Measurements from ENCODE around the gene MAPK14. TPM values are rescaled to one million over a fixed set of nuclear protein-coding genes. Genes with fewer than 3 reads are reported as not detected.

Gene MAPK14
- total and polyA plus RNA-seq, 8 donors, result 52.9 to 84.1 (median 68.3) TPM

GRCh38 chr6:36095497-36096391 is 68.1 kb downstream of the MAPK14 start:
- intact Hi-C loops (cut with DNase I), result loop anchor here in 1 of 2 donors (5.0 kb wide), 1 partner anchor 68 kb away; the partner anchor contains the start of gene MAPK14
- ATAC-seq, result no peak
- no peak overlapping the region for H3K27ac ChIP-seq

DNA sequence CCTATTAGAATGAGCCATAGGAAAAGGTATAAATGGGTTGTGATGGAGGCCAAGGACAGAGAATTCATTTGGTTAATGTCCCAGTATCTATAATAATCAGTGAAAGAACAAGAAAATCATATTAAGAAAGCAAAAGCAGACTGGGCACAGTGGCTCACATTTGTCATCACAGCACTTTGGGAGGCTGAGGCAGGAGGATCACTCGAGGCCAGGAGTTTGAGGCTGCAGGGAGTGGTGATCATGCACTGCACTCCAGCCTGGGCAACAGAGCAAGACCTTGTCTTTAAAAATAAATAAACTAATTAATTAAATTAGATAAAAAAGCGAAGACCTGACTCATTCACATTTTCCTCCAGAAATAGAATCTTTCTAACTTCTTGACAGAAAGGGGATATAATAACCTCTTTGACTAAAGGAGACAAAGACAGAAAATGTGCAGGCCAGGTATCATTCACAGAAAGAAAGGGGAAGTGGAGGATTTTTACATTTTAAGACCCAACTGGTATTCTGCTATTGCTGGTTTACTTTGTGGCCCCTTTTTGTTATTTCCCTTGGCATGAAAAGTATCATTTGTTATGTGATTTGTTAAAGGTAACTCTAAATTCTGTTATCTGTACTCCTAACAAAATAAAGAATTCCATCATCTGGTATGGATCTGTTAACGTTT is 70.8 kb downstream of the MAPK14 start:
- H3K36me3 ChIP-seq, result peaks cover 0 to 47% of the 10 kb centered on the region in 2 donors
- H3K9me3 ChIP-seq, result no peaks in the 10 kb centered on the region
- no peak for ATAC-seq
- DNase-seq, result no peak
- no peak overlapping the region for H3K4me3 ChIP-seq
- peak overlapping the region in 1 of 2 donors; percentile 18 for H3K27ac ChIP-seq
- TF ChIP-seq, protein P1, sequence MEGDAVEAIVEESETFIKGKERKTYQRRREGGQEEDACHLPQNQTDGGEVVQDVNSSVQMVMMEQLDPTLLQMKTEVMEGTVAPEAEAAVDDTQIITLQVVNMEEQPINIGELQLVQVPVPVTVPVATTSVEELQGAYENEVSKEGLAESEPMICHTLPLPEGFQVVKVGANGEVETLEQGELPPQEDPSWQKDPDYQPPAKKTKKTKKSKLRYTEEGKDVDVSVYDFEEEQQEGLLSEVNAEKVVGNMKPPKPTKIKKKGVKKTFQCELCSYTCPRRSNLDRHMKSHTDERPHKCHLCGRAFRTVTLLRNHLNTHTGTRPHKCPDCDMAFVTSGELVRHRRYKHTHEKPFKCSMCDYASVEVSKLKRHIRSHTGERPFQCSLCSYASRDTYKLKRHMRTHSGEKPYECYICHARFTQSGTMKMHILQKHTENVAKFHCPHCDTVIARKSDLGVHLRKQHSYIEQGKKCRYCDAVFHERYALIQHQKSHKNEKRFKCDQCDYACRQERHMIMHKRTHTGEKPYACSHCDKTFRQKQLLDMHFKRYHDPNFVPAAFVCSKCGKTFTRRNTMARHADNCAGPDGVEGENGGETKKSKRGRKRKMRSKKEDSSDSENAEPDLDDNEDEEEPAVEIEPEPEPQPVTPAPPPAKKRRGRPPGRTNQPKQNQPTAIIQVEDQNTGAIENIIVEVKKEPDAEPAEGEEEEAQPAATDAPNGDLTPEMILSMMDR (IDR thresholded peaks at IDR 0.05), result no peak
- intact Hi-C loops (cut with DNase I), result loop anchor here in 1 of 2 donors (5.0 kb wide), 1 partner anchor 71 kb away; the partner anchor contains the start of gene MAPK14
- H3K4me1 ChIP-seq, result peaks cover 0 to 19% of the 10 kb centered on the region in 2 donors
- no peaks in the 10 kb centered on the region for H3K27me3 ChIP-seq

More at GRCh38 chr6:36095497-36096391, 68.1 kb downstream of the MAPK14 start:
- Histone ChIP-seq H3K9me3 (no peaks in the 10 kb centered on the region), H3K27me3 (no peaks in the 10 kb centered on the region), H3K36me3 (peaks cover 0 to 50% of the 10 kb centered on the region in 2 donors), H3K4me1 (peaks cover 0 to 19% of the 10 kb centered on the region in 2 donors), H3K4me3 (no peak overlapping the region)
- DNase-seq, result no peak
- TF ChIP-seq, protein P1 (IDR thresholded peaks at IDR 0.05), result peak; percentile 6 to 53

DNA sequence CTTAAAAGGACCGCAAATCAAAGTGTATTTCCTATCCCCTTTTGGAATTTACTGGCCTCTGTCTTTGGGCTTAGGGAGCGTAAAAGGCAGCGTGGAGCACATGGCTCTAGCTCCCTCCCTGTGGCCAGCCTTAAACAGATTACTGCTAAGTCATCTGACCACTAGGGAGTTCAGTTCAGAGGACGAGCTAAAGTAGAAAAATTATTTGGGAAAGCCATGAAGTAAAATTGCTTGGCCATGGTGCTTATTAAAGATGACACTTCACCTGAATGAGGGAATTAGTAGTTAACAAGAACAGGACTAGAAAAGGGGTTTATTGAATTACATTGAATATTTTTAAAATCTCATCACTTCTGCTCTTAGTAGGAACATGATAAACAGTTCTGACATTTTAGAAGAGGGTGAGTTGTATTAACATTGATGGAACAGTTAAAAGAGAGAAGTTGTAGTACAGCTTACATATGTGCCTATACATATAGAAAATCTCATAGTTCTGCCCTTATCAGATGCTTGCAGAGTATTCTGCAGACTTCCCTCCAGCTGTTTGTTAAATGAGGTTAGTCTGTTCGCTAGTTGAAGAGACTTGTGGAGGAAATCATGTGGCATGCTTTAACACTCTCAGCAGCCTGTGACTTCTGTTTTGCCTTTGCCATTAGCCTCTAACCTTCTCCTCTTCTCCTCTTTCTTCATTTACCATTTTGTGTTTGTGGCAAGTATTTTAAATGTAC is 71.5 kb downstream of the MAPK14 start:
- ATAC-seq (no peak), DNase-seq (no peak)
- intact Hi-C loops (cut with DNase I), result loop anchor here in 1 of 2 donors (5.0 kb wide), 1 partner anchor 72 kb away; the partner anchor contains the start of gene MAPK14
- Histone ChIP-seq H3K4me3 (no peak overlapping the region), H3K27me3 (no peaks in the 10 kb centered on the region), H3K9me3 (no peaks in the 10 kb centered on the region), H3K36me3 (peaks cover 0 to 54% of the 10 kb centered on the region in 2 donors), H3K4me1 (peaks cover 0 to 19% of the 10 kb centered on the region in 2 donors), H3K27ac (peak overlapping the region in 1 of 2 donors; percentile 18)
- TF ChIP-seq, protein P1 (IDR thresholded peaks at IDR 0.05), result no peak

DNA sequence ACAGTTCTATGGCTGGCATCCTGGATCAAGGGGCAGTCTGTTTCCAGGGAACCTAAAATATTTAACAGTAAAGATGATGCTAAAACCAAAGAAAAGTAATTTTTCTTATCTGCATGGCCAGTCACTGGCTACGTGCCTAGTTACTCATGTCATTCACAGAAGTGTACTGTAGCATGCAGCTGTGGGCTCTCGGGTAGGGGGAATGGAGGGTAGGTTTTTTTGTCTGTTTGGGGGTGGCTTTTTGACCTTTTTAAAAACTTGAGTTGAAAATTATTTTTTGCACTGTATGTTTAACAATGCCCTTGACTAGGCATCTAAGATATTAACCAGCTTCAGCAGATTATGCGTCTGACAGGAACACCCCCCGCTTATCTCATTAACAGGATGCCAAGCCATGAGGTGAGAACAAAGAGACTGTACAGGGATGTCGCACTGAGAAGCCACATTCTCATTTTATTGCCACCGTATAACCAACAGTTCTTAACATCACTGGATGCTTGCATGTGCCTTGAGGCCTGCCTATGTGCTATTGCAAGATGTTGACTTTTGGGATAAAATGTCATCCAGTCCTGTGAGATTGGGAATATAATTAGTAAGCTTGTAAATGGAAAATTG is 72.4 kb downstream of the MAPK14 start:
- Histone ChIP-seq H3K4me1 (peaks cover 0 to 13% of the 10 kb centered on the region in 2 donors), H3K36me3 (peaks cover 0 to 62% of the 10 kb centered on the region in 2 donors), H3K9me3 (no peaks in the 10 kb centered on the region), H3K27me3 (no peaks in the 10 kb centered on the region), H3K4me3 (no peak overlapping the region), H3K27ac (no peak overlapping the region)
- TF ChIP-seq, protein P1 (IDR thresholded peaks at IDR 0.05), result no peak
- intact Hi-C loops (cut with DNase I), result loop anchor here in 1 of 2 donors (5.0 kb wide), 1 partner anchor 73 kb away; the partner anchor contains the start of gene MAPK14
- no peak for ATAC-seq
- DNase-seq, result no peak
